Natural killer cell (primary cell): Measurements from ENCODE around the gene COG3. TPM values are rescaled to one million over a fixed set of nuclear protein-coding genes. Genes with fewer than 3 reads are reported as not detected.

ENCODE experiments used
- ATAC-seq, 3 donors: fragments of 150-1000 bp in 2 of 3; fragments of 200-7000 bp in 1 of 3; cut with Tn5 transposase; 1 replicate in 1 of 3; 2 replicates in 2 of 3; pipeline ENCODE4 v1.10.0; 2021; ENCODE audit warnings: mild to moderate bottlenecking in 2 of 3, moderate library complexity in 2 of 3
- DNase-seq, 2 donors: peaks; one replicate each; pipeline versions ENCODE4 v3.0.0 to v3.0.0-alpha.2; 2013 to 2021; ENCODE audit warnings: mixed read lengths in 1 of 2
- H3K27ac ChIP-seq: one replicate; pipeline ENCODE4 v1.5.1; 2013; ENCODE audit warnings: mild to moderate bottlenecking, low read length
- H3K27me3 ChIP-seq: one replicate; pipeline ENCODE4 v1.6.1; 2013; ENCODE audit warnings: low read length; ENCODE audit not compliant: control insufficient read depth, insufficient read depth
- H3K36me3 ChIP-seq: one replicate; pipeline ENCODE4 v1.6.1; 2013; ENCODE audit warnings: low read length; ENCODE audit not compliant: control insufficient read depth, insufficient read depth
- H3K4me1 ChIP-seq: one replicate; pipeline ENCODE4 v1.6.1; 2013; ENCODE audit warnings: low read length; ENCODE audit not compliant: control insufficient read depth, insufficient read depth
- H3K4me3 ChIP-seq: one replicate; pipeline ENCODE4 v1.5.1; 2013; ENCODE audit warnings: low read length
- H3K9me3 ChIP-seq: one replicate; pipeline ENCODE4 v1.6.1; 2013; ENCODE audit warnings: low read length; ENCODE audit not compliant: control insufficient read depth, insufficient read depth
- H3K27ac Mint-ChIP-seq, 2 donors: one replicate each; pipeline ENCODE4 v1.8.0; 2022; ENCODE audit warnings: mild to moderate bottlenecking in 2 of 2, mixed read lengths in 2 of 2, moderate library complexity in 1 of 2
- H3K27me3 Mint-ChIP-seq, 2 donors: one replicate each; pipeline ENCODE4 v1.8.0; 2022; ENCODE audit warnings: low read depth in 2 of 2, mixed read lengths in 2 of 2
- H3K36me3 Mint-ChIP-seq: one replicate; pipeline ENCODE4 v1.8.0; 2022; ENCODE audit warnings: mixed read lengths
- H3K4me1 Mint-ChIP-seq, 2 donors: one replicate each; pipeline ENCODE4 v1.8.0; 2022; ENCODE audit warnings: mixed read lengths in 2 of 2
- H3K4me3 Mint-ChIP-seq: one replicate; pipeline ENCODE4 v1.8.0; 2022; ENCODE audit warnings: mild to moderate bottlenecking, moderate library complexity, mixed read lengths
- H3K9me3 Mint-ChIP-seq, 2 donors: one replicate each; pipeline ENCODE4 v1.8.0; 2022; ENCODE audit warnings: mixed read lengths in 2 of 2
- WGBS: methylation state at CpG from one replicate; pipeline ENCODE4 v1.1.7; 2013; ENCODE audit warnings: missing lambda C conversion rate; ENCODE audit not compliant: insufficient coverage; 5-methylcytosine and 5-hydroxymethylcytosine counted together
- intact Hi-C: fragments of 100-400 bp; cut with micrococcal nuclease; formaldehyde crosslinking; loops from one replicate; pipeline ENCODE4 v1.14.2; 2022
- total RNA-seq, 4 donors: library from RNA; stranded (reverse); fragments of 120-200 nt in 1 of 4; gene quantifications; one replicate each; pipeline versions ENCODE4 v1.2.3 to v1.2.4, GENCODE V29; 2013 to 2022
- TF ChIP-seq, protein P1 (sequence below): fragments of 200-600 bp; IDR thresholded peaks from one replicate; pipeline ENCODE4 v1.8.0; 2022; ENCODE audit warnings: antibody characterized with exemption

COG3 gene
- total RNA-seq, 3 donors from 2014 or later (not counting 1 experiment from before 2014, with no cell fraction given): 48.8 to 58.1 (median 55.6) TPM

DNA sequence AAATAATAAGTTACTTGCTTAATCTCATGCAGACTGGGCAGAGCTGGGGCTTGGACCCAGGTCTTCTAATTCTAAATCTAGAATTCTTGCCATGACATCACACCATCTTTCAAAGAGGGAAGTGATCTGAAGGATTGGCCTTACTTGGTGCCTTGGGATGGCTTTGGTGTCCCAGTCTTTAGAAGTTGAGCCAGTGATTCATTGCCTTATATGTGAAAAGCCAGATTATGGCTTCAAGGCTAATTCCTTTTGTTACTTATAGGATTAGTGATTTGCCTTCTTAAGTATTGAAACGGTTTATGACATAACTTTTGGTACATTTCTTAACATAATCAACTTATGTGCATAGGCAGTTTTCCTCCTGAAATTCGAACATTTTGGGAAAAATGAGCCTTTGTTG, 14.9 kb downstream of the COG3 start:
- no peaks in the 10 kb centered on the region for H3K27me3 ChIP-seq
- H3K27ac ChIP-seq: no peak overlapping the region
- intact Hi-C loops: no loop called here
- Mint-ChIP-seq H3K27ac (no peak overlapping the region), H3K27me3 (no peaks in the 10 kb centered on the region), H3K9me3 (no peaks in the 10 kb centered on the region), H3K4me1 (peaks cover 16 to 22% of the 10 kb centered on the region in 2 donors), H3K36me3 (no peaks in the 10 kb centered on the region), H3K4me3 (no peak overlapping the region)
- DNase-seq (no peak), ATAC-seq (no peak)
- TF ChIP-seq, protein P1, sequence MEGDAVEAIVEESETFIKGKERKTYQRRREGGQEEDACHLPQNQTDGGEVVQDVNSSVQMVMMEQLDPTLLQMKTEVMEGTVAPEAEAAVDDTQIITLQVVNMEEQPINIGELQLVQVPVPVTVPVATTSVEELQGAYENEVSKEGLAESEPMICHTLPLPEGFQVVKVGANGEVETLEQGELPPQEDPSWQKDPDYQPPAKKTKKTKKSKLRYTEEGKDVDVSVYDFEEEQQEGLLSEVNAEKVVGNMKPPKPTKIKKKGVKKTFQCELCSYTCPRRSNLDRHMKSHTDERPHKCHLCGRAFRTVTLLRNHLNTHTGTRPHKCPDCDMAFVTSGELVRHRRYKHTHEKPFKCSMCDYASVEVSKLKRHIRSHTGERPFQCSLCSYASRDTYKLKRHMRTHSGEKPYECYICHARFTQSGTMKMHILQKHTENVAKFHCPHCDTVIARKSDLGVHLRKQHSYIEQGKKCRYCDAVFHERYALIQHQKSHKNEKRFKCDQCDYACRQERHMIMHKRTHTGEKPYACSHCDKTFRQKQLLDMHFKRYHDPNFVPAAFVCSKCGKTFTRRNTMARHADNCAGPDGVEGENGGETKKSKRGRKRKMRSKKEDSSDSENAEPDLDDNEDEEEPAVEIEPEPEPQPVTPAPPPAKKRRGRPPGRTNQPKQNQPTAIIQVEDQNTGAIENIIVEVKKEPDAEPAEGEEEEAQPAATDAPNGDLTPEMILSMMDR: no peak
- peaks cover 10% of the 10 kb centered on the region for H3K4me1 ChIP-seq
- 100% methylated on average over 1 of the region's 2 CpGs for WGBS
- no peaks in the 10 kb centered on the region for H3K9me3 ChIP-seq
- no peak overlapping the region for H3K4me3 ChIP-seq
- H3K36me3 ChIP-seq: peaks cover 51% of the 10 kb centered on the region

DNA sequence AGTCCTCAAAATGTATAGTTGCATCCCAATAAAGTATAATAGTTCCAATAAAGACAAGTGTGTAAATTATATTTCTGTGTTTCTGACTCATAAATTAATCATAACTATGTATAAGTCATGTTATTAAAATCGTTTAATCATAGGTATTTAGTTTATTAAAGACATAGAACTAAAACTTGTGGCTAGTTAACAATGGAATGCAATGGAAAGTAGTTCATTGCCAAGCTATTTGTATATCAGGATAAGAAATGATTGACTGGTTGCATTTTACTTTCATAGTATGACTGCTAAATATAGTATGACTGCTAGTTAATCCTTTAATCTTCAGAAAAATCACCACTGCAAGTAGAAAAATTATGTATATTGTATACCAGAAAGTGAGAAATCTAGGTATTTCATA, 16.9 kb downstream of the COG3 start:
- Histone ChIP-seq H3K4me1 (no peaks in the 10 kb centered on the region), H3K27me3 (no peaks in the 10 kb centered on the region), H3K4me3 (no peak overlapping the region), H3K36me3 (peaks cover 51% of the 10 kb centered on the region), H3K27ac (no peak overlapping the region), H3K9me3 (no peaks in the 10 kb centered on the region)
- TF ChIP-seq, protein P1: no peak
- intact Hi-C loops: no loop called here
- ATAC-seq (no peak), DNase-seq (no peak)
- H3K4me3 Mint-ChIP-seq: no peak overlapping the region
- no peaks in the 10 kb centered on the region for H3K27me3 Mint-ChIP-seq
- H3K36me3 Mint-ChIP-seq: peaks cover 4% of the 10 kb centered on the region
- WGBS: no CpG with 5 or more reads among the region's 1 CpG
- H3K4me1 Mint-ChIP-seq: peaks cover 0 to 12% of the 10 kb centered on the region in 2 donors
- H3K9me3 Mint-ChIP-seq: no peaks in the 10 kb centered on the region
- H3K27ac Mint-ChIP-seq: no peak overlapping the region

DNA sequence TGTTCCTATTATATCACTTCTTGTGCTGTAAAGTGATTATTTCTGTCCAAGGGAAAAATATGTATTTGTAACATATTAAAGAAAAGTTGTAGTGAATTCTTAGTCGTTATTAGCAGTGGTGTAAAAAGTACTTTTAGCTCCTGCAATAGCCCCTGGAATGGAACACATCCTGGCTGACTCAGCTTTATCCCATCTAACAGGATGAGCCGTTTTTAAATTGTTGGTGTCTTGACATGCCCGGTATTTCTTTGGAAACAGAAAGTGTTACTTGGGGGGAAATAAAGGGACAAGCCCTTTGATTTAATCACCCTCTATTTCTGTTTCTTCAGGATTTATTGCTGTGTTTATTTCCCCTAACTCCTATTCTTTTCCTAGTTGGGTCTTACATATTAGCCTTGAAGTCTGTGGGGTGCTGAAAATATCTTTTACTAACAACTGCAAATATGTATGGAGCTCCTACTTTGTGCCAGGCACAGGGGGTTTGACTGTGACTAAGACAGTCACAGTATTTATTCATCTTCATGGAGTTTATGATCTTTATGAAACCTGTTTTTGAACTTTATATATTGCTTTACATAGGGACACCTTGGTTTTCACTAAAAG, 17.9 kb downstream of the COG3 start:
- Mint-ChIP-seq H3K36me3 (peaks cover 14% of the 10 kb centered on the region), H3K9me3 (no peaks in the 10 kb centered on the region), H3K27me3 (no peaks in the 10 kb centered on the region), H3K4me1 (peaks cover 0 to 15% of the 10 kb centered on the region in 2 donors), H3K4me3 (no peak overlapping the region), H3K27ac (peak overlapping the region; percentile 45 to 57)
- no peak for DNase-seq
- ATAC-seq: no peak
- 43% methylated on average over 3 of the region's 3 CpGs for WGBS
- H3K4me3 ChIP-seq: no peak overlapping the region
- no peaks in the 10 kb centered on the region for H3K9me3 ChIP-seq
- no peaks in the 10 kb centered on the region for H3K27me3 ChIP-seq
- intact Hi-C loops: no loop called here
- no peaks in the 10 kb centered on the region for H3K4me1 ChIP-seq
- TF ChIP-seq, protein P1: no peak
- H3K27ac ChIP-seq: no peak overlapping the region
- H3K36me3 ChIP-seq: peaks cover 54% of the 10 kb centered on the region

DNA sequence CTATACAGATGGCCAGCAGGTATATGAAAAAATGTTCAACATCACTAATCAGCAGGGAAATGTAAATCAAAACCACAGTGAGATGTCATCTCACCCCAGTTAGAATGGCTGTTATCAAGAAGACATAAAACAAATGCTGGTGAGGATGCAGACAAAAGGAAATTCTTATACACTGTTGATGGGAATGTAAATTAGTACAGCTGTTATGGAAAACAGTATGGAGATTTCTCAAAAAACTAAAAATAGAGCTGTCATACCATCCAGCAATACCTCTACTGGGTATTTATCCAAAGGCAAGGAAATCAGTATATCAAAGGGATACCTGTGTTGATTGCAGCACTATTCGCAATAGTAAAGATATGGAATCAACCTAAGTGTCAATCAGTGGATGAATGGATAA, 22.9 kb downstream of the COG3 start:
- intact Hi-C loops: no loop called here
- no peaks in the 10 kb centered on the region for H3K27me3 Mint-ChIP-seq
- DNase-seq: no peak
- peaks cover 15% of the 10 kb centered on the region for H3K36me3 Mint-ChIP-seq
- H3K4me1 Mint-ChIP-seq: peaks cover 0 to 11% of the 10 kb centered on the region in 2 donors
- Histone ChIP-seq H3K4me3 (no peak overlapping the region), H3K9me3 (no peaks in the 10 kb centered on the region), H3K27me3 (no peaks in the 10 kb centered on the region), H3K27ac (no peak overlapping the region), H3K36me3 (peaks cover 58% of the 10 kb centered on the region), H3K4me1 (no peaks in the 10 kb centered on the region)
- ATAC-seq: no peak
- WGBS: no CpG with 5 or more reads among the region's 1 CpG
- no peak overlapping the region for H3K4me3 Mint-ChIP-seq
- no peaks in the 10 kb centered on the region for H3K9me3 Mint-ChIP-seq
- H3K27ac Mint-ChIP-seq: peak overlapping the region in 1 of 2 donors; percentile 35
- TF ChIP-seq, protein P1: no peak
